T-cell (primary cell): ENCODE results near the gene RIPK3. TPM values are rescaled to one million over a fixed set of nuclear protein-coding genes. Genes with fewer than 3 reads are reported as not detected.

Source experiments
- ATAC-seq, 4 experiments: fragments of 200-7000 bp in 3 of 4; fragments of 150-1000 bp in 1 of 4; cut with Tn5 transposase; replicated peaks in 1 of 4; 1 replicate in 3 of 4; 2 replicates in 1 of 4; pipeline ENCODE4 v1.10.0; 2021; ENCODE audit warnings: moderate library complexity in 3 of 4, mild to moderate bottlenecking in 2 of 4, moderate number of reproducible peaks in 1 of 4
- CTCF ChIA-PET, 2 donors: fragments of 300-600 bp; sonication (Branson Sonifier 250); formaldehyde crosslinking; loops; one replicate each; lab custom pipeline; 2022; ENCODE audit warnings: antibody characterized with exemption in 2 of 2; lab: Charles Lee
- POLR2A ChIA-PET, 2 donors: fragments of 300-600 bp; sonication (Branson Sonifier 250); formaldehyde crosslinking; loops; one replicate each; lab custom pipeline; 2022; ENCODE audit warnings: antibody characterized with exemption in 2 of 2; lab: Charles Lee
- DNase-seq, 35 experiments: peaks; one replicate each; pipeline versions ENCODE4 v3.0.0 to v3.0.0-alpha.2; 2013 to 2023
- H3K27ac ChIP-seq: one replicate; pipeline ENCODE4 v1.5.1; 2013; ENCODE audit warnings: low read length
- H3K27me3 ChIP-seq, 2 experiments: replicated peaks in 1 of 2; 1 replicate in 1 of 2; 2 replicates in 1 of 2; pipeline versions ENCODE4 v1.6.1 to v1.7.0; 2013; ENCODE audit warnings: low read length in 1 of 2, mixed read lengths in 1 of 2; ENCODE audit not compliant: control insufficient read depth in 2 of 2, insufficient read depth in 2 of 2; ENCODE audit errors: extremely low read depth in 1 of 2
- H3K36me3 ChIP-seq, 2 donors: 1 replicate in 1 of 2; 2 replicates in 1 of 2; pipeline versions ENCODE4 v1.6.1 to v1.7.0; 2013; ENCODE audit warnings: low read length in 1 of 2; ENCODE audit not compliant: control insufficient read depth in 2 of 2, insufficient read depth in 1 of 2; ENCODE audit errors: extremely low read depth in 1 of 2
- H3K4me1 ChIP-seq, 2 experiments: 1 replicate in 1 of 2; 2 replicates in 1 of 2; pipeline versions ENCODE4 v1.6.1 to v1.7.0; 2013; ENCODE audit warnings: low read length in 2 of 2, mixed read lengths in 1 of 2; ENCODE audit not compliant: insufficient read depth in 2 of 2, control insufficient read depth in 1 of 2; ENCODE audit errors: extremely low read depth in 1 of 2
- H3K4me3 ChIP-seq, 2 donors: 1 replicate in 1 of 2; 2 replicates in 1 of 2; pipeline versions ENCODE4 v1.5.1 to v1.7.0; 2013; ENCODE audit warnings: mild to moderate bottlenecking in 2 of 2, low read length in 1 of 2, moderate library complexity in 1 of 2; ENCODE audit not compliant: control insufficient read depth in 1 of 2; ENCODE audit errors: extremely low read depth in 1 of 2
- H3K9me3 ChIP-seq: 2 replicates; pipeline ENCODE4 v1.7.0; 2013
- H3K27ac Mint-ChIP-seq, 2 donors: one replicate each; pipeline ENCODE4 v1.8.0; 2020 to 2021; ENCODE audit warnings: mild to moderate bottlenecking in 2 of 2, mixed read lengths in 2 of 2
- H3K27me3 Mint-ChIP-seq, 2 donors: one replicate each; pipeline ENCODE4 v1.8.0; 2021 to 2022; ENCODE audit warnings: mixed read lengths in 2 of 2
- H3K36me3 Mint-ChIP-seq: one replicate; pipeline ENCODE4 v1.8.0; 2021; ENCODE audit warnings: mixed read lengths
- H3K4me1 Mint-ChIP-seq, 3 donors: one replicate each; pipeline ENCODE4 v1.8.0; 2020 to 2022; ENCODE audit warnings: mixed read lengths in 3 of 3, mild to moderate bottlenecking in 1 of 3
- H3K4me3 Mint-ChIP-seq, 3 donors: one replicate each; pipeline ENCODE4 v1.8.0; 2020 to 2022; ENCODE audit warnings: mild to moderate bottlenecking in 3 of 3, mixed read lengths in 3 of 3, moderate library complexity in 3 of 3
- H3K9me3 Mint-ChIP-seq, 3 donors: one replicate each; pipeline ENCODE4 v1.8.0; 2020 to 2022; ENCODE audit warnings: mixed read lengths in 3 of 3
- WGBS: methylation state at CpG from one replicate; pipeline ENCODE4 v1.1.5; 2013; ENCODE audit warnings: missing lambda C conversion rate; ENCODE audit not compliant: insufficient coverage; 5-methylcytosine and 5-hydroxymethylcytosine counted together
- total RNA-seq, 35 experiments: library from RNA in 6 of 35; stranded (reverse) in 6 of 35; fragments of 120-200 nt in 1 of 35; gene quantifications; one replicate each; pipeline versions ENCODE4 v1.2.1 to v1.2.4 and lab custom pipeline; 2013 to 2026

The RIPK3 gene
- total RNA-seq, 5 donors from 2014 or later (not counting 1 experiment from before 2014, with no cell fraction given), result 26.2 to 68.3 (median 59.2) TPM

DNA sequence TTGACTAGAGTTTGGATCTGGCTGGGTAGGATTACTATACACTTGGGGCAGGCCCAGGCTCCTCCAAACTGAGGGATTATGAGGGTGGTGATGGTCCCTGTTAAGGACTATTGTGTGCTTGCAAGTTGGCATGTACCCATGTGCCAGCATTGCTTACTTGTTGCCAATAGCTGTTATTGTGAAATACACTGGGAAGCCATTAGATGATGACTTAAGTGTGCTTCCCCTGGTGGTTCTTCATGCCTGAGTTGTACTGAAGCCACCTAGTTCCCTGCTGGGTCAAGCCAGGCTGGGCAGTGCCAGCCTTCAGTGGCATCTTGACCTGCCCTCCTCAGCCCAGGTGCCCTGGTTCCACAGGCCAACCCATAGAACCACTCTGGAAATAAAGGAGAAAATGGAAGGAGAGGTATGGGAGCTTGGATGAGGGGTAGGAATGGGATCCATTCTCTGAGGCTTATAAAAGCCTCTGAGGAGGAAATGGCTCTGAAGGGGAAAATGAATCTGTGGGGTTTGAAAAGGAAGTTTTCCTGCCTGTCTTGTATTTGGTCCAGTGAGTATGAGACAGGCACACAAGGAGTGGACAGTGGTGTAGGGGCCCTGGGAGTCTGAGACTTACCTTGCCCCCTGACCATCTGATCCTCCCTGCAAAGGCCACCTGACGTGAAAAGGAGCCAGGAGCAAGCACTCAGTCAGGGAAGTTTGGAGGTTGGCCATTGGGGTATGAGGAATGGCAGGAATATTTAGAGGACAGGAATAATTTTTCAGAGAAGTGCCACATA lies 27.8 kb downstream of the RIPK3 start:
- Mint-ChIP-seq H3K4me3 (peak overlapping the region; percentile 74 to 83 (median 77)), H3K9me3 (no peaks in the 10 kb centered on the region), H3K27me3 (no peaks in the 10 kb centered on the region), H3K27ac (peak overlapping the region; percentile 94), H3K4me1 (peaks cover 72 to 78% (median 77%) of the 10 kb centered on the region in 3 donors), H3K36me3 (peaks cover 8% of the 10 kb centered on the region)
- no CpG with 5 or more reads among the region's 1 CpG for WGBS
- CTCF ChIA-PET, result interaction anchor here (0.6 to 2.4 kb wide), 11 partner anchors 9 to 119 kb away, joined by 3 to 10 read pairs (median 4); partner anchors contain the start of genes DHRS1 (in 1 of the 2), NOP9 (in 1 of the 2) and TINF2 (in 1 of the 2)
- Histone ChIP-seq H3K36me3 (peaks cover 0 to 6% of the 10 kb centered on the region in 2 donors), H3K4me1 (peaks cover 39 to 80% of the 10 kb centered on the region in 2 experiments), H3K4me3 (peak overlapping the region; percentile 61 to 64), H3K9me3 (no peaks in the 10 kb centered on the region), H3K27me3 (no peaks in the 10 kb centered on the region), H3K27ac (peak overlapping the region; percentile 77)
- ATAC-seq, result no peak
- peak in 1 of 35 experiments; percentile 54 for DNase-seq
- POLR2A ChIA-PET, result interaction anchor here in 1 of 2 donors (1.7 kb wide), 1 partner anchor 70 kb away, joined by 5 read pairs; the partner anchor contains the start of gene TINF2

- peaks cover 72 to 78% (median 77%) of the 10 kb centered on the region in 3 donors for H3K4me1 Mint-ChIP-seq
- H3K27ac Mint-ChIP-seq, result peak within 1 kb of the TSS; percentile 94
- no peaks in the 10 kb centered on the region for H3K27me3 ChIP-seq
- no peaks in the 10 kb centered on the region for H3K9me3 ChIP-seq
- ATAC-seq, result peak; percentile 86 to 91 (median 88)
- H3K36me3 Mint-ChIP-seq, result peaks cover 15% of the 10 kb centered on the region
- no peaks in the 10 kb centered on the region for H3K9me3 Mint-ChIP-seq
- no peaks in the 10 kb centered on the region for H3K27me3 Mint-ChIP-seq
- peak within 1 kb of the TSS; percentile 77 for H3K27ac ChIP-seq
- peaks cover 0 to 18% of the 10 kb centered on the region in 2 donors for H3K36me3 ChIP-seq
- ChIA-PET POLR2A (interaction anchor here in 1 of 2 donors (0.6 to 1.7 kb wide), 2 partner anchors 68 to 175 kb away, joined by 4 to 5 read pairs; partner anchors contain the start of genes PSME1 and TINF2), CTCF (interaction anchor here (0.5 to 2.4 kb wide), 18 partner anchors 9 to 150 kb away, joined by 3 to 10 read pairs (median 4); partner anchors contain the start of genes IRF9 (in 1 of the 2), MDP1 (in 1 of the 2) and TINF2 (in 1 of the 2))
- H3K4me3 Mint-ChIP-seq, result peak within 1 kb of the TSS; percentile 74 to 83 (median 77)
- peaks cover 39 to 78% of the 10 kb centered on the region in 2 experiments for H3K4me1 ChIP-seq
- WGBS, result 11% methylated on average over 98 of the region's 99 CpGs
- peak; percentile 31 to 84 (median 59) for DNase-seq
- peak within 1 kb of the TSS; percentile 61 to 64 for H3K4me3 ChIP-seq
Measured at GRCh38 chr14:24310646-24311604, 28.9 kb downstream of the RIPK3 start, which contains the start of gene LTB4R. TSS of gene LTB4R (plus strand) at chr14:24311502. CDS start at chr14:24315652, 4,150 bp downstream.

GRCh38 chr14:24310265-24310645 lies 29.5 kb downstream of the RIPK3 start:
- POLR2A ChIA-PET, result interaction anchor here in 1 of 2 donors (1.7 kb wide), 1 partner anchor 68 kb away, joined by 5 read pairs; the partner anchor contains the start of gene TINF2
- H3K36me3 Mint-ChIP-seq, result peaks cover 21% of the 10 kb centered on the region
- 20% methylated on average over 4 of the region's 5 CpGs for WGBS

GRCh38 chr14:24309538-24310264 lies 30.1 kb downstream of the RIPK3 start, which contains the start of gene LTB4R2:
TSS of gene LTB4R2 (plus strand) at chr14:24310140. CDS start at chr14:24310665, 525 bp downstream.
- peaks cover 10 to 30% of the 10 kb centered on the region in 2 donors for H3K36me3 ChIP-seq
- no peaks in the 10 kb centered on the region for H3K9me3 ChIP-seq
- no peaks in the 10 kb centered on the region for H3K27me3 ChIP-seq
- peaks cover 38 to 66% of the 10 kb centered on the region in 2 experiments for H3K4me1 ChIP-seq
- peak within 1 kb of the TSS; percentile 76 for H3K27ac ChIP-seq
- ATAC-seq (no peak), DNase-seq (no peak)
- H3K4me3 ChIP-seq, result peak within 1 kb of the TSS; percentile 61 to 64
- H3K27me3 Mint-ChIP-seq, result no peaks in the 10 kb centered on the region
- WGBS, result 100% methylated on average over 2 of the region's 5 CpGs
- ChIA-PET CTCF (interaction anchor here (0.7 to 4.5 kb wide), 15 partner anchors 8 to 148 kb away, joined by 3 to 25 read pairs (median 7); partner anchors contain the start of genes IRF9 (in 1 of the 2), MDP1 (in 1 of the 2), RABGGTA (in 1 of the 2) and TINF2 (in 1 of the 2)), POLR2A (interaction anchor here in 1 of 2 donors (1.7 kb wide), 1 partner anchor 67 kb away, joined by 5 read pairs; the partner anchor contains the start of gene TINF2)
- H3K4me3 Mint-ChIP-seq, result peak within 1 kb of the TSS; percentile 74 to 83 (median 77)
- peaks cover 59 to 66% (median 66%) of the 10 kb centered on the region in 3 donors for H3K4me1 Mint-ChIP-seq
- peak within 1 kb of the TSS; percentile 87 to 94 for H3K27ac Mint-ChIP-seq
- no peaks in the 10 kb centered on the region for H3K9me3 Mint-ChIP-seq
- peaks cover 27% of the 10 kb centered on the region for H3K36me3 Mint-ChIP-seq

More at GRCh38 chr14:24310265-24310645, 29.5 kb downstream of the RIPK3 start:
- H3K9me3 Mint-ChIP-seq, result no peaks in the 10 kb centered on the region
- Histone ChIP-seq H3K4me1 (peaks cover 39 to 72% of the 10 kb centered on the region in 2 experiments), H3K9me3 (no peaks in the 10 kb centered on the region), H3K4me3 (peak overlapping the region; percentile 46 to 64), H3K27ac (peak overlapping the region; percentile 76), H3K36me3 (peaks cover 5 to 24% of the 10 kb centered on the region in 2 donors), H3K27me3 (no peaks in the 10 kb centered on the region)
- H3K4me1 Mint-ChIP-seq, result peaks cover 65 to 72% (median 71%) of the 10 kb centered on the region in 3 donors
- CTCF ChIA-PET, result interaction anchor here (0.5 to 2.7 kb wide), 15 partner anchors 8 to 149 kb away, joined by 3 to 25 read pairs (median 5); partner anchors contain the start of genes IRF9 (in 1 of the 2), MDP1 (in 1 of the 2) and TINF2 (in 1 of the 2)
- H3K4me3 Mint-ChIP-seq, result peak overlapping the region; percentile 74 to 83 (median 77)
- ATAC-seq (no peak), DNase-seq (no peak)
- H3K27me3 Mint-ChIP-seq, result no peaks in the 10 kb centered on the region
- H3K27ac Mint-ChIP-seq, result peak overlapping the region; percentile 87 to 91
